Activated CD4-positive, alpha-beta memory T cell treated with anti-CD3 and anti-CD28 coated beads, Interleukin-2, amount 10 ng/mL, durations not matched to agents 7 days and 5 days (primary cell): ENCODE measurements around the gene FAM170B. TPM values are rescaled to one million over a fixed set of nuclear protein-coding genes. Genes with fewer than 3 reads are reported as not detected.

Source experiments
- CTCF ChIA-PET: fragments of 350-600 bp; sonication (Branson Sonifier 250); formaldehyde crosslinking; loops from one replicate; lab custom pipeline; 2021; ENCODE audit warnings: antibody characterized with exemption, inconsistent platforms; lab: Charles Lee
- POLR2A ChIA-PET: fragments of 350-600 bp; sonication (Branson Sonifier 250); formaldehyde crosslinking; loops from one replicate; lab custom pipeline; 2021; ENCODE audit warnings: antibody characterized with exemption; lab: Charles Lee
- DNase-seq: peaks from one replicate; pipeline ENCODE4 v3.0.0-alpha.2; 2020
- H3K27ac Mint-ChIP-seq: one replicate; pipeline ENCODE4 v1.8.0; 2021; ENCODE audit warnings: mild to moderate bottlenecking, mixed read lengths
- H3K27me3 Mint-ChIP-seq: one replicate; pipeline ENCODE4 v1.8.0; 2021; ENCODE audit warnings: mixed read lengths
- H3K36me3 Mint-ChIP-seq: one replicate; pipeline ENCODE4 v1.8.0; 2021; ENCODE audit warnings: low read depth, mixed read lengths
- H3K4me1 Mint-ChIP-seq: one replicate; pipeline ENCODE4 v1.8.0; 2021; ENCODE audit warnings: mixed read lengths
- H3K4me3 Mint-ChIP-seq: one replicate; pipeline ENCODE4 v1.8.0; 2021; ENCODE audit warnings: mild to moderate bottlenecking, mixed read lengths
- H3K9me3 Mint-ChIP-seq: one replicate; pipeline ENCODE4 v1.8.0; 2021; ENCODE audit warnings: mixed read lengths
- total RNA-seq, 2 experiments: library from RNA; stranded (reverse); gene quantifications; one replicate each; pipeline ENCODE4 v1.2.3, GENCODE V29; 2021

The FAM170B gene
- total RNA-seq, 2 experiments from 2014 or later = 0.15 to 0.33 TPM

GRCh38 chr10:49140304-49141177 is 6.7 kb upstream of the FAM170B start:
- Mint-ChIP-seq H3K4me1 (peaks cover 2% of the 10 kb centered on the region), H3K36me3 (no peaks in the 10 kb centered on the region), H3K27ac (no peak overlapping the region), H3K27me3 (peaks cover 14% of the 10 kb centered on the region), H3K4me3 (no peak overlapping the region), H3K9me3 (peaks cover 2% of the 10 kb centered on the region)
- POLR2A ChIA-PET = no interaction called here
- CTCF ChIA-PET = no interaction called here
- no peak for DNase-seq

GRCh38 chr10:49139846-49140195 is 6.0 kb upstream of the FAM170B start:
- CTCF ChIA-PET = no interaction called here
- POLR2A ChIA-PET = no interaction called here
- H3K36me3 Mint-ChIP-seq = no peaks in the 10 kb centered on the region
- peaks cover 2% of the 10 kb centered on the region for H3K9me3 Mint-ChIP-seq
- DNase-seq = no peak
- peaks cover 4% of the 10 kb centered on the region for H3K4me1 Mint-ChIP-seq
- peaks cover 11% of the 10 kb centered on the region for H3K27me3 Mint-ChIP-seq
- no peak overlapping the region for H3K4me3 Mint-ChIP-seq
- no peak overlapping the region for H3K27ac Mint-ChIP-seq

GRCh38 chr10:49139028-49139845 is 5.4 kb upstream of the FAM170B start:
- no peaks in the 10 kb centered on the region for H3K36me3 Mint-ChIP-seq
- DNase-seq = no peak
- H3K9me3 Mint-ChIP-seq = peaks cover 2% of the 10 kb centered on the region
- CTCF ChIA-PET = no interaction called here
- peaks cover 4% of the 10 kb centered on the region for H3K4me1 Mint-ChIP-seq
- POLR2A ChIA-PET = no interaction called here
- H3K4me3 Mint-ChIP-seq = no peak overlapping the region
- no peak overlapping the region for H3K27ac Mint-ChIP-seq
- H3K27me3 Mint-ChIP-seq = peaks cover 15% of the 10 kb centered on the region

GRCh38 chr10:49138361-49138891 is 4.6 kb upstream of the FAM170B start:
- Mint-ChIP-seq H3K9me3 (peaks cover 2% of the 10 kb centered on the region), H3K4me1 (peaks cover 4% of the 10 kb centered on the region), H3K27me3 (peaks cover 18% of the 10 kb centered on the region), H3K27ac (no peak overlapping the region), H3K4me3 (no peak overlapping the region), H3K36me3 (no peaks in the 10 kb centered on the region)
- ChIA-PET CTCF (no interaction called here), POLR2A (interaction anchor here (0.7 kb wide), 1 partner anchor 17 kb away, joined by 3 read pairs; no protein-coding TSS in a partner anchor)
- no peak for DNase-seq

- Mint-ChIP-seq H3K27me3 (peaks cover 18% of the 10 kb centered on the region), H3K4me3 (no peak overlapping the region), H3K27ac (no peak overlapping the region), H3K9me3 (peaks cover 2% of the 10 kb centered on the region), H3K4me1 (peaks cover 4% of the 10 kb centered on the region), H3K36me3 (no peaks in the 10 kb centered on the region)
- POLR2A ChIA-PET = no interaction called here
- CTCF ChIA-PET = no interaction called here
- no peak for DNase-seq
These were observed 2.7 kb upstream of the FAM170B start for GRCh38 chr10:49136525-49136924.

- Mint-ChIP-seq H3K4me3 (no peak overlapping the region), H3K36me3 (no peaks in the 10 kb centered on the region), H3K4me1 (peaks cover 4% of the 10 kb centered on the region), H3K27me3 (peaks cover 18% of the 10 kb centered on the region), H3K9me3 (peaks cover 2% of the 10 kb centered on the region), H3K27ac (no peak overlapping the region)
- POLR2A ChIA-PET = no interaction called here
- no peak for DNase-seq
- CTCF ChIA-PET = no interaction called here
These were observed 1.9 kb upstream of the FAM170B start for GRCh38 chr10:49135575-49136313.

- H3K27me3 Mint-ChIP-seq = peaks cover 21% of the 10 kb centered on the region
- H3K4me1 Mint-ChIP-seq = peaks cover 4% of the 10 kb centered on the region
- no peak overlapping the region for H3K27ac Mint-ChIP-seq
- no peaks in the 10 kb centered on the region for H3K36me3 Mint-ChIP-seq
- no peak for DNase-seq
- peaks cover 2% of the 10 kb centered on the region for H3K9me3 Mint-ChIP-seq
- POLR2A ChIA-PET = no interaction called here
- CTCF ChIA-PET = no interaction called here
- H3K4me3 Mint-ChIP-seq = no peak overlapping the region
These were observed 506 bp upstream of the FAM170B start for GRCh38 chr10:49134327-49134726.

GRCh38 chr10:49132362-49132737 is 1.5 kb downstream of the FAM170B start:
- Mint-ChIP-seq H3K4me1 (peaks cover 4% of the 10 kb centered on the region), H3K4me3 (no peak overlapping the region), H3K27ac (no peak overlapping the region), H3K36me3 (no peaks in the 10 kb centered on the region), H3K9me3 (peaks cover 2% of the 10 kb centered on the region), H3K27me3 (peaks cover 30% of the 10 kb centered on the region)
- CTCF ChIA-PET = no interaction called here
- POLR2A ChIA-PET = no interaction called here
- no peak for DNase-seq

GRCh38 chr10:49131507-49132361 is 2.1 kb downstream of the FAM170B start:
- peaks cover 24% of the 10 kb centered on the region for H3K27me3 Mint-ChIP-seq
- H3K36me3 Mint-ChIP-seq = no peaks in the 10 kb centered on the region
- no peak overlapping the region for H3K27ac Mint-ChIP-seq
- ChIA-PET CTCF (no interaction called here), POLR2A (no interaction called here)
- peaks cover 2% of the 10 kb centered on the region for H3K9me3 Mint-ChIP-seq
- H3K4me3 Mint-ChIP-seq = no peak overlapping the region
- H3K4me1 Mint-ChIP-seq = peaks cover 4% of the 10 kb centered on the region
- DNase-seq = no peak

- H3K36me3 Mint-ChIP-seq = no peaks in the 10 kb centered on the region
- ChIA-PET POLR2A (no interaction called here), CTCF (no interaction called here)
- no peaks in the 10 kb centered on the region for H3K9me3 Mint-ChIP-seq
- H3K4me3 Mint-ChIP-seq = no peak overlapping the region
- H3K4me1 Mint-ChIP-seq = no peaks in the 10 kb centered on the region
- no peak overlapping the region for H3K27ac Mint-ChIP-seq
- peaks cover 18% of the 10 kb centered on the region for H3K27me3 Mint-ChIP-seq
- DNase-seq = no peak
These were observed 4.4 kb downstream of the FAM170B start for GRCh38 chr10:49129376-49129775.

- no peak for DNase-seq
- Mint-ChIP-seq H3K4me3 (no peak overlapping the region), H3K9me3 (no peaks in the 10 kb centered on the region), H3K4me1 (no peaks in the 10 kb centered on the region), H3K36me3 (no peaks in the 10 kb centered on the region), H3K27ac (no peak overlapping the region), H3K27me3 (peaks cover 16% of the 10 kb centered on the region)
- ChIA-PET CTCF (interaction anchor here (0.9 kb wide), 1 partner anchor 390 kb away, joined by 3 read pairs; no protein-coding TSS in a partner anchor), POLR2A (no interaction called here)
These were observed 5.0 kb downstream of the FAM170B start for GRCh38 chr10:49128854-49129253.
